H1 (cell line): ENCODE data around the gene JAKMIP2. TPM values are rescaled to one million over a fixed set of nuclear protein-coding genes. Genes with fewer than 3 reads are reported as not detected.

Source experiments
- HDAC2 ChIP-seq, 2 experiments: fragments of 300-600 bp in 1 of 2; sonication (generic) in 1 of 2; IDR thresholded peaks; 2 replicates each; pipeline ENCODE4 v1.6.1; 2011 to 2012; ENCODE audit warnings: low read depth in 2 of 2, low read length in 2 of 2, mild to moderate bottlenecking in 2 of 2, moderate library complexity in 2 of 2, borderline replicate concordance in 1 of 2, inconsistent platforms in 1 of 2
- RBBP5 ChIP-seq: IDR thresholded peaks from 2 replicates; pipeline ENCODE4 v1.7.1; 2012; ENCODE audit warnings: low read depth, mild to moderate bottlenecking, inconsistent platforms, low read length, moderate library complexity, borderline replicate concordance
- SP2 ChIP-seq: IDR thresholded peaks from 2 replicates; pipeline ENCODE4 v1.6.1; 2012; ENCODE audit warnings: mild to moderate bottlenecking, low read length, inconsistent platforms
- TCF12 ChIP-seq: IDR thresholded peaks from 2 replicates; pipeline ENCODE4 v1.6.1; 2011; ENCODE audit warnings: low read depth, mild to moderate bottlenecking, low read length
- polyA plus RNA-seq, 7 experiments: library from polyadenylated mRNA; depleted of rRNA in 3 of 7; stranded (reverse) in 5 of 7; unstranded in 2 of 7; fragments of >200 nt in 5 of 7; fragments of 200-250 nt in 2 of 7; gene quantifications; 1 replicate in 5 of 7; 2 replicates in 1 of 7; 4 replicates in 1 of 7; pipeline versions ENCODE4 v1.2.1 to v1.2.3, GENCODE V29; 2011 to 2013; ENCODE audit warnings: missing spikeins in 2 of 7, mixed read lengths in 2 of 7
- total RNA-seq: library from RNA; stranded (reverse); fragmentation: NEBNext Ultra II Directional; extraction: Animal tissue kit (Norgen Biotek cat#: 25700); gene quantifications from 2 replicates; pipeline ENCODE4 v1.2.1, GENCODE V29; 2021
- TF ChIP-seq, protein P1 (sequence below): IDR thresholded peaks from 2 replicates; pipeline ENCODE4 v1.6.1; 2011; ENCODE audit warnings: low read depth, mild to moderate bottlenecking, low read length; ENCODE audit not compliant: insufficient read depth

The JAKMIP2 gene
- total and polyA plus RNA-seq, 2 of the 8 experiments (the other 6 are each of a cell fraction or from before 2014, with no cell fraction given) = 2.4 to 13.6 TPM

DNA sequence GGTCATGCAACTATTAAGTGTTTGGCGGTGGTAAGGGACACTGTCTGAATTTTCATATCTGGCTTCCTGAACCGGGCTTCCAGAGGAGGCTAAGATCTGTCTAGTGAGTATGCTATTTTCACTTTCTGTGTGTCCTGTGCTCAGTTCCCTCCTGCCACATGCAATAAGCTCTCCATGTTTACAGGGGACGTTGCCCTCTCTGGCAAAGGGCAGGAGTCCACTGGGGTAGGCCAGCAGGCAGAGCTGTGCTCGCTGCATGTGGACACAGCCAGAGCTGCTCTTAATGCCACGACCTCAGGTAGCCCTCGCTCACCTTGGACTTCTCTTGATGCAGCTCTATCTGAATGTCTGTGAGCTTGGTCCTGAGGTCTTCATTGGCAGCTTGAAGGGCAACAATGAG, 111.2 kb downstream of the JAKMIP2 start (continued):
- TF ChIP-seq SP2 (no peak), RBBP5 (no peak), HDAC2 (IDR thresholded peaks at IDR 0.05; ENCODE audit: borderline replicate concordance in 1 of 2, low read depth in 2 of 2, low read length in 2 of 2) (no peak), TCF12 (no peak)
- TF ChIP-seq, protein P1, sequence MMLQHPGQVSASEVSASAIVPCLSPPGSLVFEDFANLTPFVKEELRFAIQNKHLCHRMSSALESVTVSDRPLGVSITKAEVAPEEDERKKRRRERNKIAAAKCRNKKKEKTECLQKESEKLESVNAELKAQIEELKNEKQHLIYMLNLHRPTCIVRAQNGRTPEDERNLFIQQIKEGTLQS = no peak
- TF ChIP-seq, all 59 proteins: peak for 0
